Measurements from ENCODE around the gene GARIN1A. TPM values are rescaled to one million over a fixed set of nuclear protein-coding genes. Genes with fewer than 3 reads are reported as not detected.
"Not testable (repeated sequence)": the region's sequence is repeated elsewhere in the genome, so short reads cannot be mapped to it uniquely, and the experiment has no call there.

Gene GARIN1A
- total and polyA plus RNA-seq, 10 donors, result 0.70 to 7.1 (median 2.1) TPM

- TF ChIP-seq CTCF (IDR thresholded peaks at IDR 0.05 in 8 of 11, conservative IDR thresholded peaks at IDR 0.05 in 3 of 11) (no peak), POLR2AphosphoS5 (IDR thresholded peaks at IDR 0.05) (peak in 1 of 3 donors; percentile 31), POLR2A (IDR thresholded peaks at IDR 0.05) (no peak)
- intact Hi-C loops (cut with DNase I; ENCODE audit: low total_unique reads), result no loop called here
- no peaks in the 10 kb centered on the region for H3K4me1 ChIP-seq
These were observed 10.0 kb upstream of the GARIN1A start for GRCh38 chr7:128662091-128662490.

GRCh38 chr7:128663223-128663622 lies 8.9 kb upstream of the GARIN1A start:
- H3K4me3 ChIP-seq; intact Hi-C loops (cut with DNase I; ENCODE audit: low total_unique reads); H3K4me1 ChIP-seq; DNase-seq; H3K36me3 ChIP-seq; H3K27me3 ChIP-seq (replicated peaks in 1 of 7); H3K27ac ChIP-seq: not testable (repeated sequence)
- WGBS, 5 donors, result 95 to 98% (median 97%) methylated on average over 3 of the region's 3 CpGs
- peaks cover 3 to 25% (median 22%) of the 10 kb centered on the region in 8 donors for H3K9me3 ChIP-seq

More at GRCh38 chr7:128662091-128662490, 10.0 kb upstream of the GARIN1A start:
- no peak overlapping the region for H3K27ac ChIP-seq
- H3K36me3 ChIP-seq, result no peaks in the 10 kb centered on the region
- DNase-seq, result no peak
- WGBS, 5 donors, result 96 to 100% (median 99%) methylated on average over 3 of the region's 3 CpGs
- H3K4me3 ChIP-seq, result no peak overlapping the region
- H3K27me3 ChIP-seq (replicated peaks in 1 of 7), result no peaks in the 10 kb centered on the region
- H3K9me3 ChIP-seq, result peaks cover 3 to 25% (median 22%) of the 10 kb centered on the region in 8 donors

GRCh38 chr7:128665057-128665456 lies 7.0 kb upstream of the GARIN1A start:
- TF ChIP-seq CTCF (IDR thresholded peaks at IDR 0.05 in 8 of 11, conservative IDR thresholded peaks at IDR 0.05 in 3 of 11) (no peak), POLR2AphosphoS5 (IDR thresholded peaks at IDR 0.05) (no peak), POLR2A (IDR thresholded peaks at IDR 0.05) (no peak)
- no peak for DNase-seq
- H3K9me3 ChIP-seq, result peaks cover 3 to 25% (median 22%) of the 10 kb centered on the region in 8 donors
- intact Hi-C loops (cut with DNase I; ENCODE audit: low total_unique reads), result no loop called here
- no peak overlapping the region for H3K4me3 ChIP-seq
- H3K27ac ChIP-seq, result no peak overlapping the region
- no peaks in the 10 kb centered on the region for H3K4me1 ChIP-seq
- no peaks in the 10 kb centered on the region for H3K36me3 ChIP-seq
- WGBS, 5 donors, result 42 to 56% (median 45%) methylated on average over 1 of the region's 1 CpG
- H3K27me3 ChIP-seq (replicated peaks in 1 of 7), result no peaks in the 10 kb centered on the region

- Histone ChIP-seq H3K9me3 (peaks cover 1 to 18% (median 15%) of the 10 kb centered on the region in 8 donors), H3K4me3 (no peak overlapping the region), H3K4me1 (no peaks in the 10 kb centered on the region), H3K27ac (no peak overlapping the region), H3K36me3 (no peaks in the 10 kb centered on the region), H3K27me3 (replicated peaks in 1 of 7) (no peaks in the 10 kb centered on the region)
- TF ChIP-seq CTCF (IDR thresholded peaks at IDR 0.05 in 8 of 11, conservative IDR thresholded peaks at IDR 0.05 in 3 of 11) (no peak), POLR2A (IDR thresholded peaks at IDR 0.05) (no peak), POLR2AphosphoS5 (IDR thresholded peaks at IDR 0.05) (no peak)
- DNase-seq, result no peak
- WGBS, 5 donors, result 63 to 91% (median 79%) methylated on average over 3 to 8 of the region's 8 CpGs
- intact Hi-C loops (cut with DNase I; ENCODE audit: low total_unique reads), result no loop called here
These were observed 5.9 kb upstream of the GARIN1A start for GRCh38 chr7:128666200-128666599.

Measured in spleen (tissue), 11 donors.